Tibial artery (tissue), 4 donors: ENCODE measurements around the gene FGFR2.
A peak's percentile ranks its signal among the peaks of the same experiment; 100 is the strongest.

Source experiments
- DNase-seq, 2 donors: peaks; one replicate each; pipeline ENCODE4 v3.0.0-alpha.2; 2019
- H3K27ac ChIP-seq, 2 donors: fragments of 200-600 bp; sonication (generic) in 1 of 2; 1 replicate in 1 of 2; 2 replicates in 1 of 2; pipeline ENCODE4 v1.5.1; 2018 to 2019; ENCODE audit warnings: mild to moderate bottlenecking in 1 of 2
- H3K27me3 ChIP-seq, 2 donors: fragments of 200-600 bp; sonication (generic) in 1 of 2; one replicate each; pipeline versions ENCODE4 v1.5.1 to v1.6.0; 2016 to 2019
- H3K36me3 ChIP-seq, 3 donors: fragments of 200-600 bp; sonication (generic) in 2 of 3; one replicate each; pipeline ENCODE4 v1.5.1; 2016 to 2019; ENCODE audit warnings: mild to moderate bottlenecking in 2 of 3
- H3K4me1 ChIP-seq, 4 donors: fragments of 200-600 bp; sonication (generic) in 2 of 4; 1 replicate in 3 of 4; 2 replicates in 1 of 4; pipeline ENCODE4 v1.5.1; 2016 to 2019
- H3K4me3 ChIP-seq, 2 donors: fragments of 200-600 bp; sonication (generic) in 1 of 2; 1 replicate in 1 of 2; 2 replicates in 1 of 2; pipeline ENCODE4 v1.5.1; 2018 to 2019; ENCODE audit warnings: mild to moderate bottlenecking in 2 of 2
- H3K9me3 ChIP-seq, 3 donors: fragments of 200-600 bp; sonication (generic) in 1 of 3; one replicate each; pipeline ENCODE4 v1.5.1; 2016 to 2019
- intact Hi-C: fragments of 100-400 bp; cut with DNase I; formaldehyde crosslinking; loops from one replicate; pipeline ENCODE4 v1.15.0; 2023; ENCODE audit warnings: low total_unique reads
- TF ChIP-seq, protein P1 (sequence below), 2 experiments: fragments of 200-600 bp in 1 of 2; fragments of 450-650 bp in 1 of 2; IDR thresholded peaks; one replicate each; pipeline ENCODE4 v1.5.1; 2017 to 2019; ENCODE audit warnings: antibody characterized with exemption in 2 of 2, mild to moderate bottlenecking in 1 of 2, moderate library complexity in 1 of 2

Gene FGFR2

DNA sequence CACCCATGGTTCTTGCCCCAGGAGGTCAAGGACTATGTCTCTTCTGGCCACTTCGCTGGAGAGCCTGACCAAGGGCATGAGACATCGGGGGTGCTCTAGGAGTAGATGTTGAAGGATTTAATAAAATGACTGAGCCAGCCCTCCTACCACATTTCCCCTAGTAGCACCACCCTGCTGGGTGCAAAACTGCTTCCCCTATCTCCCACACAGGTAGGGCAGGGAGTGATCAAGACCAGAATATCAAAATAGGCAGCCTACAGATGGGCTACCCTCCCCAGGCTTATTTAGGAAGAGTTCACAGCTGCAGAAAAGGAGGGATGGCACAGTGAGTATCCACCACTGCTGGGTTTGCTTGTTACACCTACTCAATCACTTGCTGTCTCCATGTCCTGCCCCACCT lies 103.9 kb downstream of the FGFR2 start:
- no peaks in the 10 kb centered on the region for H3K27me3 ChIP-seq
- DNase-seq: no peak
- intact Hi-C loops: no loop called here
- H3K4me1 ChIP-seq: peaks cover 0 to 14% (median 6%) of the 10 kb centered on the region in 4 donors
- TF ChIP-seq, protein P1, sequence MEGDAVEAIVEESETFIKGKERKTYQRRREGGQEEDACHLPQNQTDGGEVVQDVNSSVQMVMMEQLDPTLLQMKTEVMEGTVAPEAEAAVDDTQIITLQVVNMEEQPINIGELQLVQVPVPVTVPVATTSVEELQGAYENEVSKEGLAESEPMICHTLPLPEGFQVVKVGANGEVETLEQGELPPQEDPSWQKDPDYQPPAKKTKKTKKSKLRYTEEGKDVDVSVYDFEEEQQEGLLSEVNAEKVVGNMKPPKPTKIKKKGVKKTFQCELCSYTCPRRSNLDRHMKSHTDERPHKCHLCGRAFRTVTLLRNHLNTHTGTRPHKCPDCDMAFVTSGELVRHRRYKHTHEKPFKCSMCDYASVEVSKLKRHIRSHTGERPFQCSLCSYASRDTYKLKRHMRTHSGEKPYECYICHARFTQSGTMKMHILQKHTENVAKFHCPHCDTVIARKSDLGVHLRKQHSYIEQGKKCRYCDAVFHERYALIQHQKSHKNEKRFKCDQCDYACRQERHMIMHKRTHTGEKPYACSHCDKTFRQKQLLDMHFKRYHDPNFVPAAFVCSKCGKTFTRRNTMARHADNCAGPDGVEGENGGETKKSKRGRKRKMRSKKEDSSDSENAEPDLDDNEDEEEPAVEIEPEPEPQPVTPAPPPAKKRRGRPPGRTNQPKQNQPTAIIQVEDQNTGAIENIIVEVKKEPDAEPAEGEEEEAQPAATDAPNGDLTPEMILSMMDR (IDR thresholded peaks at IDR 0.05): no peak
- H3K9me3 ChIP-seq: no peaks in the 10 kb centered on the region
- H3K27ac ChIP-seq: no peak overlapping the region
- peaks cover 7 to 13% (median 13%) of the 10 kb centered on the region in 3 donors for H3K36me3 ChIP-seq
- H3K4me3 ChIP-seq: no peak overlapping the region

DNA sequence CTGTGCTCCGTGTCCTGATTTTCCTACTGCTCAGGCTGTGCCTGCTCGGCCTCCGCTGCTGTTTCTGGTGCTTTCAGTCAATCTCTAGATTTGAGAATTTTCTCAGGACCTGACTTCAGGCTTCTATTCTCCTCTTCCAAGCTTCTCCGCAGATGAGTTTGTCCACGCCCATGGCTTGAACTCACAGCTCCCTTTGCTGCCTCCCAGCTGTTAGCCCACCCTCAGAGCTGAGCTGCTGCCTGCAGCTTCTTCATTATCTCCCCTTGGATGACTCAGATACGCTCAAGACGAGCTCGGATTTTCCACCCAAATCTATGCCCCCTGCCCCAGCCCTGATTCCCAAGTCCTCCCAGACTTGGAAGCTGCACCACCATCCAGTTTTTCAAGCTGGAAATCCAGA lies 104.7 kb downstream of the FGFR2 start:
- DNase-seq: no peak
- TF ChIP-seq, protein P1 (IDR thresholded peaks at IDR 0.05): no peak

DNA sequence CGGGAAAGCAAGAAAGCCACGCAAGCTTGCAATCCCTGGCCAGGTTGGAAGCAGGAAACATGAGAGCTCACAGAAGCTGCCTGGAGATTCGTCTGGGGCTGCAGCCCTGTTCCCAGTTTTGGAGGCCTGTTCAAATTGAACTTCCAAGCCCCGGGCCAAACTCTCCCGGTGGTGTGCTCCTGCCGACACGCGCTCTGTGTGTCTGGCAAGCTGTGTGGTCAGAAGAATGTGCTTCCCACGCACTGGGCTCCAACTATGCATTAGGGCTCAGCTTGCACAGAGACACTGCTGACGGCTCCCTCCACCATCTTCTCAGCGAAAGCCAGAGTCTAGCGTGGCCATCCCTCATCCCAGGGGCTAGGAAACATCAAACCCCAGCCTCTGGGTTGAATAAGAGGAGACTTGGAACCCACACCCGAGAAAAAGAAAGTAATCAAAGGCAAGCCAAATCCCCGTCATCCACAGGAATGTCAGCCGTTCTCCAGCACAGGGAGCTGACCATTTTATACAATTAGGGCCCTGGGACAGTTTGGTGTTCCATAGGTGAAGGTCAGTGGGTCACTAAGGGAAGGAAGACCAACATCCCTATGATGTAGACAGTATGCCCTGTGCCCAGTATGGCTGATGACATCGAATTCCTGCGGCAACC lies 107.2 kb downstream of the FGFR2 start:
- Histone ChIP-seq H3K27me3 (no peaks in the 10 kb centered on the region), H3K4me1 (peaks cover 0 to 14% (median 6%) of the 10 kb centered on the region in 4 donors), H3K9me3 (no peaks in the 10 kb centered on the region), H3K27ac (peak overlapping the region; percentile 13 to 68), H3K4me3 (peak overlapping the region; percentile 33 to 38), H3K36me3 (peaks cover 3 to 21% (median 11%) of the 10 kb centered on the region in 3 donors)
- peak in 1 of 2 donors; percentile 70 for DNase-seq
- TF ChIP-seq, protein P1 (IDR thresholded peaks at IDR 0.05): no peak
- intact Hi-C loops: no loop called here

More for the DNA sequence above, 104.7 kb downstream of the FGFR2 start:
- H3K9me3 ChIP-seq: no peaks in the 10 kb centered on the region
- H3K4me3 ChIP-seq: no peak overlapping the region
- intact Hi-C loops: no loop called here
- H3K4me1 ChIP-seq: peaks cover 0 to 14% (median 6%) of the 10 kb centered on the region in 4 donors
- no peaks in the 10 kb centered on the region for H3K27me3 ChIP-seq
- peaks cover 7 to 13% (median 13%) of the 10 kb centered on the region in 3 donors for H3K36me3 ChIP-seq
- H3K27ac ChIP-seq: no peak overlapping the region

DNA sequence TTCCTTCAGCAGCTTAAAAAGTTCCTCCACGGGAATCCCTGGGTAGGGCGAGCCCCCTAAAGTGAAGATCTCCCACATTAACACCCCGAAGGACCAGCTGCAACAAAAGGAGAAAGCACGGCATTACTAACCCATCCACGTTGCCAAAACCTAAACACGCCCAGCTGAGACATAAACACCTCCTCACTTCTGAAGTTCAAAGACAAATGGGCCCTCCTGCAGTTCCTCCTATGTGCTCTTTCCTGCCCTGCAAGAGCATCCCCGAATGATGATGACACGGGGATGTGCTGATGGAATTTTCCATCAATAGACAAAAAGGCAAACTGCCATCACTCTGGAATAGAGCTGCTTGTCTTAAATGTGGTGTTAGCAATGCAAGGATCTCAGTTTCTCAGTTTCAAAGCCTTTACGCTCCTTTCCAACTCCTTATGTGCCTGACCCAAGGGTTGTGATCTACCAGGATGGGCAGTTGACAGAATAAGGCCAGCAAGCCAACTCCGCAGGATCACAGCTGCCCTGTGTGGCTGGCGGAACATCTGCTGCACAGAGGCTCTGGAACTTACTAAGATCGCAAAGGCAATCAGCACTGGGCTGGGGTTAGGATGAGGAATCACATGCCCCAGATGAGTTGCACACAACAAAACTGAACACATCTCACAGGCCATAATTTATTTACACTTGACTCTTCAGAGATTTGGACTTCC lies 112.7 kb downstream of the FGFR2 start:
- Histone ChIP-seq H3K4me1 (peaks cover 0 to 5% (median 2%) of the 10 kb centered on the region in 4 donors), H3K36me3 (peaks cover 18 to 48% (median 36%) of the 10 kb centered on the region in 3 donors)
- intact Hi-C loops: no loop called here

DNA sequence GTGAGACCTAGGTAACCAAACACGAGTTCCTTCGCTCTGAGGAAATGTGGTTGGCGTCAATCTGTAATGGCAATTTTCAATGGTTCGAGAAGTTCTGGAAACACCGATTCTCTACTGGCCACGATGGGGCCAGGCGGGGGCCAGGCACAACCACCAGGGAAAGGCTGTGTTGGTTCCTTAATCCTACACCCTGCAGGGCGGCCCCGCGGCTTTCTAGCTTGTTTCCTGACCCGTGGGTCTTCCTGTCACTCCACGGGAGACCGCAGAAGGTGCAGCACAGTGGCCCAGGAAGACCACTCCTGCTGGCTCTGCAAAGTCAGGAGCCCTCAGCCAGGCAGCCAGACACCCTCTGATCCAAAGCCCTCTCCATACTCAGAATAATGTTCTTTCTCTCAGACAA lies 113.4 kb downstream of the FGFR2 start:
- peaks cover 18 to 52% (median 36%) of the 10 kb centered on the region in 3 donors for H3K36me3 ChIP-seq
- DNase-seq: no peak
- H3K9me3 ChIP-seq: no peaks in the 10 kb centered on the region
- no peak overlapping the region for H3K27ac ChIP-seq
- H3K4me1 ChIP-seq: no peaks in the 10 kb centered on the region
- no peaks in the 10 kb centered on the region for H3K27me3 ChIP-seq
- intact Hi-C loops: no loop called here
- H3K4me3 ChIP-seq: no peak overlapping the region
- TF ChIP-seq, protein P1 (IDR thresholded peaks at IDR 0.05): no peak

More for the DNA sequence above, 112.7 kb downstream of the FGFR2 start:
- no peaks in the 10 kb centered on the region for H3K27me3 ChIP-seq
- DNase-seq: no peak
- TF ChIP-seq, protein P1 (IDR thresholded peaks at IDR 0.05): no peak
- no peaks in the 10 kb centered on the region for H3K9me3 ChIP-seq
- no peak overlapping the region for H3K4me3 ChIP-seq
- H3K27ac ChIP-seq: no peak overlapping the region
